ENCODE measurements around the gene ABTB2.
"Not testable (repeated sequence)": the region's sequence is repeated elsewhere in the genome, so short reads cannot be mapped to it uniquely, and the experiment has no call there.

ABTB2 gene

GRCh38 chr11:34263441-34264091, 94.2 kb downstream of the ABTB2 start:
- DNase-seq (ENCODE audit: low read depth in 2 of 2) = no peak

- DNase-seq (ENCODE audit: low read depth in 2 of 2) = no peak
Observed at GRCh38 chr11:34262531-34263081, 95.2 kb downstream of the ABTB2 start.

GRCh38 chr11:34261820-34262219, 96.0 kb downstream of the ABTB2 start:
- no peak for DNase-seq (ENCODE audit: low read depth in 2 of 2)

GRCh38 chr11:34261095-34261494, 96.7 kb downstream of the ABTB2 start:
- DNase-seq (ENCODE audit: low read depth in 2 of 2) = no peak

- DNase-seq (ENCODE audit: low read depth in 2 of 2) = no peak
Observed at GRCh38 chr11:34260072-34260575, 97.7 kb downstream of the ABTB2 start.

GRCh38 chr11:34259087-34259486, 98.7 kb downstream of the ABTB2 start:
- DNase-seq (ENCODE audit: low read depth in 2 of 2) = no peak

- DNase-seq (ENCODE audit: low read depth in 2 of 2) = no peak
Observed at GRCh38 chr11:34256626-34257025, 101.2 kb downstream of the ABTB2 start.

- no peak for DNase-seq (ENCODE audit: low read depth in 2 of 2)
Observed at GRCh38 chr11:34256150-34256549, 101.7 kb downstream of the ABTB2 start.

GRCh38 chr11:34255101-34255500, 102.7 kb downstream of the ABTB2 start:
- no peak for DNase-seq (ENCODE audit: low read depth in 2 of 2)

- no peak for DNase-seq (ENCODE audit: low read depth in 2 of 2)
Observed at GRCh38 chr11:34254011-34254410, 103.8 kb downstream of the ABTB2 start.

- no peak for DNase-seq (ENCODE audit: low read depth in 2 of 2)
Observed at GRCh38 chr11:34252651-34253050, 105.2 kb downstream of the ABTB2 start.

GRCh38 chr11:34252015-34252414, 105.8 kb downstream of the ABTB2 start:
- no peak for DNase-seq (ENCODE audit: low read depth in 2 of 2)

- no peak for DNase-seq (ENCODE audit: low read depth in 2 of 2)
Observed at GRCh38 chr11:34251589-34251980, 106.2 kb downstream of the ABTB2 start.

GRCh38 chr11:34250732-34251588, 106.8 kb downstream of the ABTB2 start:
- DNase-seq (ENCODE audit: low read depth in 2 of 2) = peak; percentile 43 to 55

- no peak for DNase-seq (ENCODE audit: low read depth in 2 of 2)
Observed at GRCh38 chr11:34250211-34250610, 107.6 kb downstream of the ABTB2 start.

GRCh38 chr11:34249439-34249838, 108.4 kb downstream of the ABTB2 start:
- no peak for DNase-seq (ENCODE audit: low read depth in 2 of 2)

GRCh38 chr11:34246511-34246910, 111.3 kb downstream of the ABTB2 start:
- DNase-seq (ENCODE audit: low read depth in 2 of 2) = not testable (repeated sequence)

- no peak for DNase-seq (ENCODE audit: low read depth in 2 of 2)
Observed at GRCh38 chr11:34245041-34245440, 112.8 kb downstream of the ABTB2 start.

GRCh38 chr11:34243600-34244464, 114.0 kb downstream of the ABTB2 start:
- DNase-seq (ENCODE audit: low read depth in 2 of 2) = no peak

- DNase-seq (ENCODE audit: low read depth in 2 of 2) = no peak
Observed at GRCh38 chr11:34242037-34242625, 115.7 kb downstream of the ABTB2 start.

- DNase-seq (ENCODE audit: low read depth in 2 of 2) = no peak
Observed at GRCh38 chr11:34240150-34240494, 117.7 kb downstream of the ABTB2 start.
